NB4 (cell line): ENCODE results near the gene KLHL6.

ENCODE experiments used
- TF ChIP-seq, protein P1 (sequence below): IDR thresholded peaks from 2 replicates; pipeline ENCODE4 v1.6.1; 2011; ENCODE audit warnings: low read depth, low read length
- TF ChIP-seq, protein P2 (sequence below): IDR thresholded peaks from one replicate; pipeline ENCODE4 v1.5.1; 2012; ENCODE audit warnings: low read depth, low read length

DNA sequence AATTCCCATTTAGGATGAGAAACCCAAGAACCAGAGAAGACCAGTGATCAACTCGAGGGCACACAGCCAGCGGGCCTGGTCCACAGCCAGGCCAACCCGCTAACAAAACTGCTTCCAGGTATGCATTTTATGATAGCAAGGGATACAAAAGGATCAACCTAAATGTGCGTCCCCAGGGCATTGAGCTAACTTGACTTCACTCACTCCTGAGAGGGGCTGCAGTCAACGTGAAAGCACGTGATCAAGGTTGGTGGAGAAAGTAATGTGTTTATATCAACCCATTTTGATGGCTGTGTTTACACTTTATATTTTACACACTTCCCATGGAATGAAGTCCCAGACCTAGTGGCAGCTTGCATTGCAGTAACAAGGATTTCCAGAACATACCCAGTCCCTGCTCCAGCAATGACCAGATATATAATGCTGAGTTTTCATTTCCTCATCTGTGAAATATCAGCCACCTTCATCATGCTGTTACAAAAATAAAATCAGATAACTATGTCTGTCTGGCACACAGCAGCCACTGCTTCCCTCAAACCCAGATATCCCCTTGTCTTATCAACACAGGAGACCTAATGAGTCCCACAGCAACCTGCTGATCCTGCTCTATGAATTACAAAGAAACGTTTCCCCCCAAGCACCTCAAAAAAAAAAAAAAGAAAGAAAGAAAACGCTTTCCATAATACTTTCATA, 2.0 kb downstream of the KLHL6 start:
- TF ChIP-seq, protein P1, sequence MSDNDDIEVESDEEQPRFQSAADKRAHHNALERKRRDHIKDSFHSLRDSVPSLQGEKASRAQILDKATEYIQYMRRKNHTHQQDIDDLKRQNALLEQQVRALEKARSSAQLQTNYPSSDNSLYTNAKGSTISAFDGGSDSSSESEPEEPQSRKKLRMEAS = no peak
- TF ChIP-seq, protein P2, sequence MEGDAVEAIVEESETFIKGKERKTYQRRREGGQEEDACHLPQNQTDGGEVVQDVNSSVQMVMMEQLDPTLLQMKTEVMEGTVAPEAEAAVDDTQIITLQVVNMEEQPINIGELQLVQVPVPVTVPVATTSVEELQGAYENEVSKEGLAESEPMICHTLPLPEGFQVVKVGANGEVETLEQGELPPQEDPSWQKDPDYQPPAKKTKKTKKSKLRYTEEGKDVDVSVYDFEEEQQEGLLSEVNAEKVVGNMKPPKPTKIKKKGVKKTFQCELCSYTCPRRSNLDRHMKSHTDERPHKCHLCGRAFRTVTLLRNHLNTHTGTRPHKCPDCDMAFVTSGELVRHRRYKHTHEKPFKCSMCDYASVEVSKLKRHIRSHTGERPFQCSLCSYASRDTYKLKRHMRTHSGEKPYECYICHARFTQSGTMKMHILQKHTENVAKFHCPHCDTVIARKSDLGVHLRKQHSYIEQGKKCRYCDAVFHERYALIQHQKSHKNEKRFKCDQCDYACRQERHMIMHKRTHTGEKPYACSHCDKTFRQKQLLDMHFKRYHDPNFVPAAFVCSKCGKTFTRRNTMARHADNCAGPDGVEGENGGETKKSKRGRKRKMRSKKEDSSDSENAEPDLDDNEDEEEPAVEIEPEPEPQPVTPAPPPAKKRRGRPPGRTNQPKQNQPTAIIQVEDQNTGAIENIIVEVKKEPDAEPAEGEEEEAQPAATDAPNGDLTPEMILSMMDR = no peak
